Posterior vena cava (tissue), 2 donors: ENCODE measurements around the gene CTSZ. TPM values are rescaled to one million over a fixed set of nuclear protein-coding genes. Genes with fewer than 3 reads are reported as not detected.

Experiments used
- DNase-seq: peaks from one replicate; pipeline ENCODE4 v3.0.0-alpha.2; 2020; ENCODE audit warnings: low spot score
- intact Hi-C, 2 donors: fragments of 100-400 bp; cut with DNase I; formaldehyde crosslinking; loops; one replicate each; pipeline versions ENCODE4 v1.14.1 to v1.14.2; 2022 to 2023
- total RNA-seq, 2 donors: library from RNA; stranded (reverse); fragmentation: NEBNext Ultra II Directional; extraction: Animal tissue kit (Norgen Biotek cat#: 25700); gene quantifications; one replicate each; pipeline ENCODE4 v1.2.1, GENCODE V29; 2021
- donor health status: DM: yes; HTN: yes; CAD: no.
- donor health status: DM: yes; HTN: yes; CAD: no.

CTSZ gene
- total RNA-seq, 2 donors from 2014 or later = 107 to 164 TPM

DNA sequence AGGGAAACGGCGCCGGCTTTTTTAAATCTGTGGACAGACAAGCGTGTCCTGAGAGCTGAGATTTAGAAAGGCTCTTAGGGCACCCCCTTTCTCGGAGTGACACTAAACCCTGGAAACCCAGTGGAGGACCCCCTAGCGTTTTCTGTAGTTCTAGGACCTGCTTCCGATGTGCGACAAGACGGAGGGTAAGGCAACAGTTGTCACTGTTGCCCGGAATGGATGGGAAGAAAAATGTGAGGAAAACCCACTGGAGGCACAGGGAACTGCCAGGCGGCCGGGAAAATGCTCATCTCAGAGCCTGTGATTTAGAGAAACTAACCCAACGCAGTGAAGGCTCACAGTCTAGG lies 25.6 kb upstream of the CTSZ start:
- DNase-seq = no peak
- intact Hi-C loops = no loop called here

GRCh38 chr20:59032023-59032712 lies 25.1 kb upstream of the CTSZ start, which contains the start of gene ATP5F1E:
Gene ATP5F1E (minus strand): TSS chr20:59032335. CDS start chr20:59032251, 84 bp downstream.
- DNase-seq = peak; percentile 98
- intact Hi-C loops = no loop called here

DNA sequence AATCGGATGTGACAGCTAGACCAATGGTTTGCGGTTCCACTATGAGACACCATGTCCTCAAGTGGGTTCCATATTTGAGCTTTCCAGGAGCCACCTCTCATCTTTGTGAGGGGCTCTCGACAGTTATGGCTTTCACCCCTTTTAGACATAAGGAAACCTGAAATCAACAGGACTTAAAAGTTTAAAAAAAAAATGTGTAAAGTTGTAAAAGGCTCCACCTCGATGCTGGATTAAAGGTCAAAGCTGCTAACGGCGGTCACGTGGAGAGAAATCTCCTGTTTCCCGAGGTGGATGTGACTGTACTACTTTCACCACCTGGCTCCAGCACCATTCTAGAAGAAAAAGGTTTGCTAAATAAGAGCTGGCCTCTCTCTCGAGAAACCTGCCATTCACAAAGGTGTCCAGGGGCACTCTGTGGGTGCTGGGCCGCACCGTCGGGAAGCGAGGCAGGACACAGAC lies 24.5 kb upstream of the CTSZ start:
- intact Hi-C loops = no loop called here

GRCh38 chr20:59030911-59031563 lies 24.0 kb upstream of the CTSZ start:
- no peak for DNase-seq
- intact Hi-C loops = no loop called here

More for the DNA sequence above, 24.5 kb upstream of the CTSZ start:
- no peak for DNase-seq

GRCh38 chr20:59028812-59029211 lies 21.8 kb upstream of the CTSZ start:
- no peak for DNase-seq
- intact Hi-C loops = no loop called here

GRCh38 chr20:59027741-59028320 lies 20.8 kb upstream of the CTSZ start:
- intact Hi-C loops = no loop called here
- no peak for DNase-seq

GRCh38 chr20:59026904-59027740 lies 20.1 kb upstream of the CTSZ start:
- no peak for DNase-seq
- intact Hi-C loops = no loop called here

GRCh38 chr20:59025511-59025910 lies 18.5 kb upstream of the CTSZ start:
- intact Hi-C loops = no loop called here
- no peak for DNase-seq

- intact Hi-C loops = no loop called here
- no peak for DNase-seq
Observed at GRCh38 chr20:59025086-59025485, 18.0 kb upstream of the CTSZ start.

GRCh38 chr20:59024111-59024530 lies 17.1 kb upstream of the CTSZ start:
- peak; percentile 73 for DNase-seq
- intact Hi-C loops = no loop called here

DNA sequence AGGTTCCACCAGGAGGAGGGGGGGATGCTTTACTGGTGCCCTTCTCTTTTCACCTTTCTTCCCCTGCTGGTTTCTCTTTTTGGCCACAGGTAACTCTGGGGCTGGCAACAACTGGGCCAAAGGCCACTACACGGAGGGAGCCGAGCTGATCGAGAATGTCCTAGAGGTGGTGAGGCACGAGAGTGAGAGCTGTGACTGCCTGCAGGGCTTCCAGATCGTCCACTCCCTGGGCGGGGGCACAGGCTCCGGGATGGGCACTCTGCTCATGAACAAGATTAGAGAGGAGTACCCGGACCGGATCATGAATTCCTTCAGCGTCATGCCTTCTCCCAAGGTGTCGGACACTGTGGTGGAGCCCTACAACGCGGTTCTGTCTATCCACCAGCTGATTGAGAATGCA lies 16.6 kb upstream of the CTSZ start:
- no peak for DNase-seq
- intact Hi-C loops = no loop called here

GRCh38 chr20:59022754-59023153 lies 15.7 kb upstream of the CTSZ start:
- intact Hi-C loops = no loop called here
- DNase-seq = peak; percentile 54

DNA sequence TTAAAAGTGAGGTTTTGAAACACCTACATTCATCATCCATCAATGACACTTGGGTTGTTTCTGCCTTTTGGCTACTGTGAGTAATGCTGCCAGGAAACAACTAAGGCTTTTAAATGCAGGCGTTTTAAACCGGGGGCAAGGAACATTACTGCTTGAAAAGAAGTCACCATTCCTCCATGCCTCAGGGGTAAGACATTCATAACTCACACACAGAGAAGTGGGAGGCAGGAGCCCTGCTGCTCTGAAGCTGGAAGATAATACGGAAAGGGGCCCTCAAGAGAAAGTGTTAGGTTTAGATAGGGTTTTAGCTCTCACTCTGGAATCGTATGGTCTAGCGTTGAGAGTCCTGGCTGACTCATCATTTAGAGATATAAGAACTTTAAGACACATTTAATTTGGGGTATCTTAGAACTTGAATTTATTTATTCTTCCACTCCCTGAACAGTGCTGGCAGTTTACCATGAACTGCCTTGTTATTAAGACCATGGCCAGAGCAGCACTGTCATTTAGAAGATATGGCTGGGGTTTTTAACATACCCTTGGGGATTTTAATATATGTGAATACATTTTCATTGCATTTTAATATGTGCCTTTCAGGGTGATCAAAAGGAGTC lies 14.0 kb upstream of the CTSZ start:
- intact Hi-C loops = no loop called here
- DNase-seq = no peak

GRCh38 chr20:59019217-59019616 lies 12.2 kb upstream of the CTSZ start, which contains the start of gene TUBB1:
Gene TUBB1 (plus strand): TSS chr20:59019429. CDS start chr20:59019523, 94 bp downstream.
- intact Hi-C loops = no loop called here
- DNase-seq = no peak

DNA sequence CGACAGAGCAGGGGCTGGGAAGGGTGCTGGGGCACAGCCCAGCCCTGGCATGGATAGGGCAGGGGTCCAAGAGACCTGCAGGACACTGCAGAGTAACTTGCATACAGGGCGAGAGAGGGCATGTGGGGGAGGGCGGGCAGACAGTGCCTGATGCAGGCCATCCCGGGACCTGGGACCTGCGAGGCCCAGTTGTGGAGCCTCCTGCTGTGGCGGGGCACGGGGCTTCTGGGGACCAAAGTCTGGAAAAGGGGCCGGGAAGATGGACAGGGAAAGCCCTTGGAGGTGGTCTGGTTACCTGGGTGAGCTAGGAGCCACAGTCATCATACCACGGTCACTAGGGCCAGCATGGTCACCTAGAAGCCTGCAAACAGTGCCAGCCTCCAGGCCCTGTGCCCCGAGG lies 11.8 kb upstream of the CTSZ start:
- intact Hi-C loops = no loop called here
- DNase-seq = peak; percentile 62

DNA sequence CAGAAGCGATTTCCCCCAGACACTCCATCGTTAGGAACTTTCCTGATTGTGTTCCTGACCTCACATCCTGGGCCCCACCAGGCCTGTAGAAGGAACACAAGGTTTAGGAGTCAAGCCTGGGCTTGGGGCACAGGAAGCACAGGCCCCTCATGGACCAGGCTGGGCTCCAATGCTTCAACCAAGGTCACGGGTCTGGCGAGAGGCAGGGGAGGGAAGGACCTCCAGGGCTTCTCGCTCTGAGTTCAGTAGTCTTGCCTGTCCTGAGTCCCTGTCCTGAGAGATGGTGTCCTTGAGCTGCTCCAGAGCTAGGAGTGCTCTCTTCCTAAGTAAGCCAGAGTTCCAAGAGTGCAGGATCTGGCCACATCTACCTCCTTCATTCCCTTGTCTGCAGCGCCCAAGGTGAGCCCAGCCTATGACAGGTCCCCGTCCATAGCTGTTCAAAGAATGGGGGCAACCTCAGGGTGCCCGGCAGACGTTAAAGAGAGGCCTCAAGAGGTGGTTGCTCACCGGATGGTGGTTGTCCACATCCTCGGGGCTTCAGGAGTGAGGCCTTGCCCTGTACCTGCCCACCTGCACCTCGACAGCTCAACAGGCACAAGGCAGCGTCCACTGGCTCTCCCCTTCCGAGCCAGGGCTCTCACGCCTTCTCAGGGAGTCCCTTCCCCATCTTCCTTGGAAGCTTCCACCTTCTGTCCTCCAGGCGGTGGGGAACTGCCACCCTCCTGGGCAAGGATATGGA lies 10.6 kb upstream of the CTSZ start:
- intact Hi-C loops = no loop called here
- peak; percentile 53 for DNase-seq

DNA sequence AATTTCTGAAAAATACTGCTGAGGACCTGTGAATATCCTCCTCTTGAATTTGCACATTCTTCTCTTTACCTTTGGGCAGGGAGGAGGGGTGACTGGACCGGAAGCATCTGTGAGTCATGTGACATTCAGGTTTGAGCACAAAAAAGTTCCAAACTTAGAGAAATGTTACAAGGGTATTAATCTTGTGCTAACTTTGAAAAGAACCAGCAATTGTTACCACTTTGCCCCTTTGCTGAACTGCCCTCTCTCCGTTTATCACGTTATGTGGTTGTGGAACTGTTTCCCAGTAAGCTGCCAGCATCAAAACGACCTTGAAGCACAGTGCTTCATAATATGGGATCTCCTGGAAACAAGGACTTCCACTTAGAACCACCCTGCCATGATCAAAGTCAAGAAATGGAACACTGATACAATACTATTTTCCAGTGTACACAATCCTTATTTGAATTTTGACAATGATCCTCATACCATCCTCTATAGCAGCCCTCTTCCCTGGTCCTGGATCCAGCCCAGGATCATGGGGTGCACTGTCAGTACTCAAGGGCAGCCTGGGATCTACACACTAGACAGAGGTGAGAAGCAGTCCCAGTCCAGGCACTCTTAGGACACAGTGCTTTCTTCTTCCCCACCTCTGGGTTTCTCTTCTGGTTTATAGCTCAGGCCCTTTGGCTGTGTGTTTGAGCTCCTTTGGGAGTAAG lies 9.9 kb upstream of the CTSZ start:
- DNase-seq = no peak
- intact Hi-C loops = no loop called here
